Hematopoietic multipotent progenitor cell treated with erythropoietin and hydrocortisone succinate and interleukin-3 and kit ligand, for 17 days (in vitro differentiated cells): Measurements from ENCODE around the gene HSD17B7.
"Not testable (repeated sequence)": the region's sequence is repeated elsewhere in the genome, so short reads cannot be mapped to it uniquely, and the experiment has no call there.

Experiments used
- DNase-seq: peaks from one replicate; pipeline ENCODE4 v3.0.0-alpha.2; 2015; ENCODE audit warnings: low spot score

Gene HSD17B7

GRCh38 chr1:162807503-162807902 is 17.0 kb downstream of the HSD17B7 start:
- DNase-seq = not testable (repeated sequence)

GRCh38 chr1:162812357-162812756 is 21.9 kb downstream of the HSD17B7 start:
- not testable (repeated sequence) for DNase-seq

DNA sequence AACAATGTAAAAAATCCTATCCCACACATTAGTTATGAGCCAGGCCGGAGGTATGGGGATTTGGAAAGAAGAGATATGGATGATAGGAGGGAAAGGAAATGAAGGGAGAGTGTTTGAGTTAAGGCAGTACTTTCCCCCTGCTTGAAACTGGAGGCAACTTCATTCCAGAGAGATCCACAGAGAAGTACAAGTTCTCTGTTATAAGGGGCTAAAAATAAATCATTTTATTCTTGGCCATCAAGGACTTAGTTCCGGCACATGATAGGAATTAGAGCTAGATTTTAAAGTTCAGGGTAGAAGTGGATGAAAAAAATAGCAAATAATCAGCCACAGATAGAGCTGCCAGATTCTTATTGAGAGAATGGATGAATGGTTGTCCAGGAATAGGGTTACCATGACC is 27.6 kb downstream of the HSD17B7 start:
- DNase-seq = not testable (repeated sequence)

- not testable (repeated sequence) for DNase-seq
Observed at GRCh38 chr1:162818666-162819065, 28.2 kb downstream of the HSD17B7 start.

- DNase-seq = no peak
Observed at GRCh38 chr1:162822391-162823200, 32.1 kb downstream of the HSD17B7 start.

DNA sequence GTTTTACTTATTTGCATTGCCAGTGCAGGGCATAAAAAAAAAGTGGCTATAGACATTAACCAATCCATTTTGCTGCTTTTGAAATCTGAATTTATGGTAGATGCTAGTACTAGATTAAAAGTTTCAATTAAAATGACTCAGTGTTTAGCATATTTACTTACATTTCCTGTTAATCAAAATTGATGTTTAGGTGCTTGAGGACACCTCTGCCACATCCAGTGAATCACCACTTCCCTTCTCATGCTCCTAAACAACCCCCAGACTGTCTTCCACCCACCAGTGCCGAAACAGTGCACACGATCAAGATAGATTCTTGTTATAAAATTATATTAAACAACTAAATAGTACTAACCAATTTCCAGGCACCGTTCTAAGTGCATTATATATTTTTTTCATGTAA is 32.7 kb downstream of the HSD17B7 start:
- DNase-seq = no peak

DNA sequence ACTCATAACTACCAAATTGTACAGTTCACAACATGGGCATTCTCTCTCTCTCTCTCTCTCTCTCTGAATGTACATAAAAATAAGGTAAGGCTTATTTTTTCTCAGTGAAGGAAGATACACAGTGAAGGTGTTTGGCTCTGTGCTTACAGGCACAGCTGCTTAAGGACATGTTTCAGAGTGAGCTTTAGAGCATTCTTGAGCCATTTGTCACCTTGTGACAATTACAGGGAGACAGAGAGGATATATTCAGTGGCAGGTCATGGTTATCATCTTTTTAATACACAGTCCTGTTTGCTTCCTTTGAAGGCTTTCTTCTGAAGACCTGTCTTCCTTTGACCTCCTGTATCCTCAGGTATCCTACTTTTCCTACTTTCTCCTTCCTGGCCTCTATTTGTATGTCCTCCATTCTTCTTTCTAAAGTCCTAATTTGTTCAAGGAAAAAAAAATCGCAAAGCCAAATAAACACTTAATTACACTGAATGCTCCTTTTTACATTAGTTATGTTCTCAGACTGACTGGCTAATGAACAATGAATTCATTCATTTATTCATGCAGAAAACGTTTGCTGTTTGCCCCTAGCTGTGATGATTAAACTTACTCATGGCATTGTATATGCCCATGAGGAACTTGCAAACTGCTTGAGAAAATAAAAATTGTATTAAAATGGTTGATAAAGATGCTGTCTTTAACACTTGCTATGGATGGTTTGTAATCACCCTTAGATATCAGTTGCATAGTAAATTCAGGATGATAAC is 33.4 kb downstream of the HSD17B7 start:
- DNase-seq = no peak

DNA sequence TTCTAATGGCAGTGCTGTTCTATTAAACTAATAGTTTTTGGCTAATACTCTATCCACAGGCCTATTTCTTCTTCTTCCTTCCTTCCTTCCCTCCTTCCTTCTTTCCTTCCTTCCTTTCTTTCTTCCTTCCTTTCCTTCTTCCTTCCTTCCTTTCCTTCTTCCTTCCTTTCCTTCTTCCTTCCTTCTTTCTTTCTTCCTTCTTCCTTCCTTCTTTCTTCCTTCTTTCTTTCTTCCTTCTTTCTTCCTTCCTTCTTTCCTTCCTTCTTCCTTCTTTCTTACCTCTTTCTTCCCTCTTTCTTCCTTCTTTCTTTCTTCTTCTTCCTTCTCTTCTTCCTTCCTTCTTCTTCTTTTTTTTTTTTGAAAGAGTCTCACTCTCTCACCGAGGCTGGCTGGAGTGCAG is 38.8 kb downstream of the HSD17B7 start:
- DNase-seq = no peak

DNA sequence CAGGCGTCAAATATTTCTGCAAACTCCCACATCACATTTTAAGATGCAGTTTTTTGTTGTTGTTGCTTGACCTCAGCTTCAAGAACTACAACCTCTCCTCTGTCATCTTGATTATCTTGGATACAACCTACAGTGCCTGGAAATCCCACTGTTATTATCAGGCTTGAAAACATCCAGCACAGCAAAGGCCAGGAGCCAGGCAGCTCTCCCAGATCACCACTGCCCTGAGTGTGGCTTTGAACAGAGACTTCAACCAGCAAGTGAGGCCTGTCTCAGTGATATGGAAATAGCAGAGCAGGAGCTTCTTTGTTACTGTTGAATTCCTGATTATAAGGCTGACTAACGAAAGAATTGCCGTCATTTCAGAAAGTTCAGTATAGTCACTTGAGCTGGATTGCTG is 42.0 kb downstream of the HSD17B7 start:
- DNase-seq = no peak

- no peak for DNase-seq
Observed at GRCh38 chr1:162835157-162835899, 44.8 kb downstream of the HSD17B7 start.

- no peak for DNase-seq
Observed at GRCh38 chr1:162838863-162839262, 48.4 kb downstream of the HSD17B7 start.

DNA sequence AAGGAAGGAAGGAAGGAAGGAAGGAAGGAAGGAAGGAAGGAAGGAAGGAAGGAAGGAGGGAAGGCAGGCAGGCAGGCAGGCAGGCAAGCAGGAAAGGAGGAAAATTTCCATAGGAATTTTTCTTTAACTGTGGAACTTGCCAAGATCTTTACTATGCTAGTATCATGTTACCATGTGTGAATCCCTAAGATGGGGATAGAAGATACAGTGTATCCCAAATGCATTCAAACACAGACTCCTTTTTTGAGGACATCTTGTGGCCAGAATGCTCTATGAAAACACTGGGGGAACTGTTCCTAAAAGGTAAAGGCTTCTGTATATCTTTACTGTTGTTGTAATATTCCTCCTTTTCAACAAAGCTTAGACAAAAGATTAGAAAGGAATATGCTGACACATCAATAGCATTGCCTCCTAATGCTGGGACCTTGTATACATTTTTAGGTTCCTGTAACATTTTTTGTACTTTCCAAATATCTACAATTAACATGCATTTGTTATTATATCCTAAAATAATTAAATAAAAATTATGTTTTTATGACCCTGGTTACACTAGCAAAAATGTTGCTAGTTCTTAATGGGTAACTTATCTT is 49.8 kb downstream of the HSD17B7 start:
- no peak for DNase-seq

- DNase-seq = no peak
Observed at GRCh38 chr1:162844153-162844552, 53.7 kb downstream of the HSD17B7 start.

GRCh38 chr1:162846256-162847212 is 56.0 kb downstream of the HSD17B7 start:
- DNase-seq = no peak

DNA sequence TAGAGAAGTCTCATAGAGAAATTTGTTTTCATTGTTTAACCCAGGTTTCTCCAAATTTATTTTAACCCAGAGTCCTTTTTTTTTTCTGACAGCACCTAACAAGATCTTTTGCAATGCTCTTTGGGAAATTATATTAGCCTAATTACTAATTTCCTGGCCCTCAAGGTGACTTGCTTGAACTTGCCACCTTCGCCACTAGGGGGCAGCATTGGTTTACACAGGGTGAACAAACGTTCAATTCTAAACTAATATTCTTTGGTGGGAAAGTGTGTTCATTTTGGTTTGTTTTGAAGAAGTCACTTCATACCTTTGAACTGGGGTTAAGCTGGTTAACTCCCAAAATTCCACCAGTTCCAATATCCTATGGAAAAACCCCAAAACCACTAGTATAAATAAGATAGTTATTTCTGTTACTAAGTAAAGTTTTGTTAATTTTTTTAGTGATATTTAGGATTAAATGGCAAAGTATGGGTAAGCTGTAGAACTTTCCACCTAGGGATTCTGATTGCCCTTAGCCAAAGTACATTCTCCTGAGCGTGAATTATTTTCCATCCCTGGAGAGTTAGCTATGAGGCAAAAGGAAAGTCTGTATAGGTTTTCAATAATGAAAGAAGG is 57.4 kb downstream of the HSD17B7 start:
- peak; percentile 80 for DNase-seq

GRCh38 chr1:162849711-162850110 is 59.2 kb downstream of the HSD17B7 start:
- DNase-seq = no peak

- DNase-seq = no peak
Observed at GRCh38 chr1:162851341-162851740, 60.8 kb downstream of the HSD17B7 start.

DNA sequence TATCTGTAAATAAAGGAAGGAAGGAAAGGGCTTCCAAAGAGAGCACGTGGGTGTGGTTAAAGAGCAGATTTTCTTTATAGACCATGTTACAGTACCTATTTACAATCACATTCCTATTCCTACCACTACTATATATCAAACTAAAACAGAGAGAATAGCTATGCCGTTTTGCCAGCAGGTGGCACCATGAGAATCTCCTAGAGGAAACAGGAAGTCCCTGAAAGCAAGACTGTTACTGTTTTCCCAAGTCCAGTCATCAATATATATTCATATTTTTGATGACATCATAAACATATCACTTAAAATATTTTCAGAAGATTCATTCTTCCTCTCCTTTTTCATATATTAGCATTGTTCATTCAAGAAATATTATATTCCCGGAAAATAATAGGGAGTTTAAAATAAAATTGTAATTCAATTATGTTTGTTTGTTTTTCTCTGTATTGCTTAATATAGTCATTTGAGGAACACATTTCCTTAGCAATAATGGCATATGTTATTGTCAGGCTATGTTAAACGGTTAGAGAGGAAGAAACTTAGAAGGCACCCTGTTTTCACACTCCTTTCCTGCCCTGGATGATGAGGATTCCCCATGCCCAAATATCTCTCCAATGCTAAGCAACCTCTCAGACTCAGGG is 63.9 kb downstream of the HSD17B7 start:
- peak; percentile 38 for DNase-seq

GRCh38 chr1:162855461-162856150 is 65.1 kb downstream of the HSD17B7 start:
- DNase-seq = no peak

- no peak for DNase-seq
Observed at GRCh38 chr1:162856260-162856659, 65.8 kb downstream of the HSD17B7 start.
